Psoas muscle (tissue), 8 donors: ENCODE results near the gene ANKRD53. TPM values are rescaled to one million over a fixed set of nuclear protein-coding genes. Genes with fewer than 3 reads are reported as not detected.
A peak's percentile ranks its signal among the peaks of the same experiment; 100 is the strongest.

ENCODE experiments used
- ATAC-seq, 4 donors: fragments of 200-7000 bp; cut with Tn5 transposase; one replicate each; pipeline ENCODE4 v1.9.1; 2020; ENCODE audit warnings: moderate library complexity in 3 of 4, mild to moderate bottlenecking in 2 of 4
- DNase-seq, 2 donors: peaks; one replicate each; pipeline ENCODE4 v3.0.0-alpha.2; 2020
- H3K27ac ChIP-seq: fragments of 200-600 bp; one replicate; pipeline ENCODE4 v1.8.0; 2022
- H3K27me3 ChIP-seq, 3 donors: fragments of 200-600 bp in 1 of 3; one replicate each; pipeline versions ENCODE4 v1.6.1 to v1.8.0; 2013 to 2022; ENCODE audit warnings: low read length in 2 of 3, mild to moderate bottlenecking in 2 of 3, moderate library complexity in 1 of 3; ENCODE audit not compliant: insufficient read depth in 3 of 3
- H3K36me3 ChIP-seq, 2 donors: fragments of 200-600 bp in 1 of 2; one replicate each; pipeline versions ENCODE4 v1.6.1 to v1.8.0; 2013 to 2022; ENCODE audit warnings: low read depth in 1 of 2, mild to moderate bottlenecking in 1 of 2, moderate library complexity in 1 of 2; ENCODE audit not compliant: insufficient read depth in 1 of 2
- H3K4me1 ChIP-seq: fragments of 200-600 bp; one replicate; pipeline ENCODE4 v1.8.0; 2022
- H3K4me3 ChIP-seq: fragments of 200-600 bp; one replicate; pipeline ENCODE4 v1.8.0; 2022; ENCODE audit warnings: mild to moderate bottlenecking
- H3K9me3 ChIP-seq: fragments of 200-600 bp; one replicate; pipeline ENCODE4 v1.8.0; 2022
- WGBS, 3 donors: extraction: QIAGEN DNeasy Blood & Tissue Kit; methylation state at CpG; one replicate each; pipeline versions ENCODE4 v1.1.6 to v1.1.7; 2013; 5-methylcytosine and 5-hydroxymethylcytosine counted together
- intact Hi-C, 2 donors: fragments of 100-400 bp; cut with DNase I; formaldehyde crosslinking; loops; one replicate each; pipeline versions ENCODE4 v1.11.0 to v1.14.2; 2022
- polyA plus RNA-seq, 3 donors: library from polyadenylated mRNA; stranded (reverse); fragments of 200-250 nt; gene quantifications; one replicate each; pipeline ENCODE4 v1.2.3, GENCODE V29; 2013
- total RNA-seq, 4 donors: library from RNA; stranded (reverse); fragmentation: NEBNext Ultra II Directional in 2 of 4; extraction: Animal tissue kit (Norgen Biotek cat#: 25700) in 2 of 4; gene quantifications; one replicate each; pipeline versions ENCODE4 v1.2.1 to v1.2.4, GENCODE V29; 2021 to 2023
- TF ChIP-seq, protein P1 (sequence below): fragments of 200-600 bp; IDR thresholded peaks from one replicate; pipeline ENCODE4 v1.8.0; 2022; ENCODE audit warnings: antibody characterized with exemption
- donor health status: healthy with polysubstance abuse.
- donor health status: DM: no; HTN: no; CAD: no; lungs with moderate emphysema.
- donor health status: Bipolar disorder and iron deficiency.
- donor health status: healthy.
- donor health status: DM: yes; HTN: yes; CAD: no.
- donor health status: DM: no; HTN: no; CAD: no.
- donor health status: DM: no; HTN: no; CAD: no.
- donor health status: DM: yes; HTN: yes; CAD: no.

ANKRD53 gene
- total and polyA plus RNA-seq, 7 donors: 0.15 to 0.77 (median 0.40) TPM

DNA sequence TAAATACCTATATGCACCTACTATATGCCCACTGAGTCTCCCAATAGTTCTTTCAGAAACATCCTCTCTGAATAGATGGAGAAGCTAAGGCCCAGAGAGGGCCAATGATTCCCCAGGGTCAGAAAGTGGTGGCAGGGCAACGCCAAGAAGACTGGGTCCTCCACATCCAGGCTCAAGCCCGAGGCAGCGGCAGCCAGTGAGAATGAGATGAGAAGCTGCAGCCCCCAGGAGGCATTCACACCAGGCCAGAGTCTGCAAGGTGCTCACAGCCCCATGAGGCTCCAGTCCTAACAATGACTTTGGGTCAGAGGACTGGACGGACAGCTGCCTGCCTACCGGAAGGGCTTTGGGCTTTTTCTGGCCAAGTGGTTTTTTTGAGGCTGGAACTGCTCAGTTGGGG, 12.7 kb downstream of the ANKRD53 start:
- Histone ChIP-seq H3K36me3 (peaks cover 3 to 66% of the 10 kb centered on the region in 2 donors), H3K9me3 (no peaks in the 10 kb centered on the region), H3K4me3 (no peak overlapping the region), H3K27ac (no peak overlapping the region), H3K4me1 (peaks cover 13% of the 10 kb centered on the region), H3K27me3 (no peaks in the 10 kb centered on the region)
- TF ChIP-seq, protein P1, sequence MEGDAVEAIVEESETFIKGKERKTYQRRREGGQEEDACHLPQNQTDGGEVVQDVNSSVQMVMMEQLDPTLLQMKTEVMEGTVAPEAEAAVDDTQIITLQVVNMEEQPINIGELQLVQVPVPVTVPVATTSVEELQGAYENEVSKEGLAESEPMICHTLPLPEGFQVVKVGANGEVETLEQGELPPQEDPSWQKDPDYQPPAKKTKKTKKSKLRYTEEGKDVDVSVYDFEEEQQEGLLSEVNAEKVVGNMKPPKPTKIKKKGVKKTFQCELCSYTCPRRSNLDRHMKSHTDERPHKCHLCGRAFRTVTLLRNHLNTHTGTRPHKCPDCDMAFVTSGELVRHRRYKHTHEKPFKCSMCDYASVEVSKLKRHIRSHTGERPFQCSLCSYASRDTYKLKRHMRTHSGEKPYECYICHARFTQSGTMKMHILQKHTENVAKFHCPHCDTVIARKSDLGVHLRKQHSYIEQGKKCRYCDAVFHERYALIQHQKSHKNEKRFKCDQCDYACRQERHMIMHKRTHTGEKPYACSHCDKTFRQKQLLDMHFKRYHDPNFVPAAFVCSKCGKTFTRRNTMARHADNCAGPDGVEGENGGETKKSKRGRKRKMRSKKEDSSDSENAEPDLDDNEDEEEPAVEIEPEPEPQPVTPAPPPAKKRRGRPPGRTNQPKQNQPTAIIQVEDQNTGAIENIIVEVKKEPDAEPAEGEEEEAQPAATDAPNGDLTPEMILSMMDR: no peak
- ATAC-seq (no peak), DNase-seq (no peak)
- intact Hi-C loops: no loop called here
- WGBS, 3 donors: 76 to 94% (median 76%) methylated on average over 5 of the region's 5 CpGs

DNA sequence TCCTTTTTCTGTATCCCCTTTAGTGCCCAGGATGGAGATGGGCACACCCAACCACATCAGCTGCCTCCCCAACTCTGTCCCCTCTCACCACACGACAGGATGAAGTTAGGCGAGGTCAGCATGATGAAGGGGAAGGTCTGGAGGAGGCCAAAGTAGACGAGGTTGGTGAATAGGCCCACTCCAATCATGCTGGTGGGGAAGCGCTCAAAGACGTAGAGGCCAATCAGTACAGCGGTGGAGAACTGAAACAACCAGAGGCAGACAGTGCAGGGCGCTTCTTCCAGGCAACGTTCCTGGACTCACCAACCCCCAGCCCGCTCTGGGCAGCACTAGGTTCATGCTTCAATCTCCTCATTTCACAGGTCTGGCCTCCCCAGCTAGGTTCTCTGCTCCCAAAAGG, 13.3 kb downstream of the ANKRD53 start:
- H3K4me3 ChIP-seq: no peak overlapping the region
- peaks cover 13% of the 10 kb centered on the region for H3K4me1 ChIP-seq
- DNase-seq (no peak), ATAC-seq (no peak)
- H3K27me3 ChIP-seq: no peaks in the 10 kb centered on the region
- intact Hi-C loops: no loop called here
- H3K9me3 ChIP-seq: no peaks in the 10 kb centered on the region
- no peak overlapping the region for H3K27ac ChIP-seq
- 81 to 88% (median 83%) methylated on average over 9 of the region's 9 CpGs for WGBS, 3 donors
- peaks cover 3 to 61% of the 10 kb centered on the region in 2 donors for H3K36me3 ChIP-seq
- TF ChIP-seq, protein P1: no peak

DNA sequence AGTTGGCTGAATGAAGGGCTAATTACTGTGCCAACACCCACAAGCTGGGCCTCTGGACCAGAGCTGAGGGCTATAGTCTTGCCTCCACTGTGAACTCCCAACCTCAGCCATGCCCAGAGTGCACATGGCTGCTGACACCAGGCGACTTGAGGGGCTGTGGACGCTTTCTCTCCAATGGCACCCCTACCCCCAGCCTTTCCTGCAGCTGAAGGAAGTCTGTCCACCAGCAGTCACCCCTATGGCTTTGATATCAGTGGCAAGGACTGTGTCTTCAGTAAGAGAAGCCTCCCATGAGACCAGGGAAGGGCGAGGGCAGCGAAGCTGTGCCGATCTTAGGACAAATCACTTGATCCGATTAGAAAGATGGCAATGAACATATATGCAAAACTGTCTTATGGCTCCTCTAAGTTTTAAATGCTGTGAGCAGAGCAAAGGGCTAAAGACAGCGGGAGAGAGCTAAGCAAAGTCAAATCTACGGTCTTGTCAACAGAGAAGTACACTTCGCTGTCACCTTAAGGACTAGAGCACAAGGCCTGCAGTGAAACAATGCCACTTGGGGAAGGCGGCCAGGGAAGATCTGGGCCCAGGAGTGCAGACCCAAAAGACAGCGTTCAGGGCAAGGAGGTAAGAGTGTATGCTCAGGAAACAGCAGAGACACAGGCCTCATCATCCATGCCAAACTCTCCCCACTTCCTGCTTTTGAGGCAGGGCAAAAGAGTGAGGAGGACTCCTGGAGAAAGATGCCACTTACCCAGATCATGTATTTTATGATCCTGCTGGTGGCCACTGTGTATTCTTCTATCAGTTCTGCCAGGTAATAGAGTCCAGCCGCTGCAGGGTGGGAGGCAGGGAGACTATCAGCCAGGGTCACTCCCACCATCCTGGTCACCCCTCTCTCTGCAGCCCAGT, 14.8 kb downstream of the ANKRD53 start:
- peak overlapping the region; percentile 81 for H3K27ac ChIP-seq
- ATAC-seq (no peak), DNase-seq (no peak)
- H3K4me1 ChIP-seq: peaks cover 17% of the 10 kb centered on the region
- TF ChIP-seq, protein P1: no peak
- H3K4me3 ChIP-seq: peak overlapping the region; percentile 97
- intact Hi-C loops: no loop called here
- 83 to 84% (median 84%) methylated on average over 12 of the region's 12 CpGs for WGBS, 3 donors
- no peaks in the 10 kb centered on the region for H3K27me3 ChIP-seq
- no peaks in the 10 kb centered on the region for H3K9me3 ChIP-seq
- peaks cover 3 to 47% of the 10 kb centered on the region in 2 donors for H3K36me3 ChIP-seq

DNA sequence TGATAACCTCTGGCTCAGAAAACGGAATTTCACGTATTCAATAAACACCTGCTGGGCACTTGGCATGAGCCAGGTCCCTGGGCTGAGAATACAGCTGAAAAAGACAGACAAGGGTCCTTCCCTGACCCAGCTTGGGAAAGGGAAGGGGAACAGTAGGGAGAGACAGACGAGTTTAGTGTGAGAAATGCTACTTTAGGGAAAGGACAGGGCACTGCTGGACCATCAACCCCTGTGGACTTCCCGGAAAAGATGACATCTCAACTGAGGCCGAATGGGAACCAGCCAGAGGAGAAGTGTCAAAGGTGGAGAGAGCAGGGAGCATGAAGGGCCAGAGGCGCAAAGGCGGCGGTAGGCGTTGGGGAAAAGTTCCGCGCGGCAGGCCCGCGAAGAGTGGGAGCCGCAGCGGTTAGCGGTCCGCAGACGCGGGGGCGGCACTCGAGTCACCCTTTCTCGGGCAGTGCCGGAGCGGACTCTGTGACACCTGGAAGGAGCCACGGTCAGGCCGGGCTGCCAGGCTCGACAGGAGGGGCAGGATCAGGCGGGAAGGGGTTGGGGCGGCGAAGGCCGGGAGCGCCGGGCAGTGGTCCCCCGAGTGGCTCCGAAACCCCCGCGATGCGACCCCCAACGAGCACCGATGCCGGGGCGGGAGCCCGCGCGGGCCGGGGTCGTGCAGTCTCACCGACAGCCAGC, 15.7 kb downstream of the ANKRD53 start:
- H3K36me3 ChIP-seq: peaks cover 3 to 37% of the 10 kb centered on the region in 2 donors
- TF ChIP-seq, protein P1: no peak
- ATAC-seq (peak; percentile 30 to 61 (median 49)), DNase-seq (peak in 1 of 2 donors; percentile 49)
- WGBS, 3 donors: 1 to 2% (median 1%) methylated on average over 31 to 49 of the region's 49 CpGs
- peak overlapping the region; percentile 97 for H3K4me3 ChIP-seq
- H3K27me3 ChIP-seq: no peaks in the 10 kb centered on the region
- intact Hi-C loops: no loop called here
- no peaks in the 10 kb centered on the region for H3K9me3 ChIP-seq
- peak overlapping the region; percentile 81 for H3K27ac ChIP-seq
- H3K4me1 ChIP-seq: peaks cover 17% of the 10 kb centered on the region
